Endodermal cell (in vitro differentiated cells): Measurements from ENCODE around the gene BARX1. TPM values are rescaled to one million over a fixed set of nuclear protein-coding genes. Genes with fewer than 3 reads are reported as not detected.

Experiments used
- DNase-seq: peaks from one replicate; pipeline ENCODE4 v3.0.0-alpha.2; 2017
- H3K27ac ChIP-seq: 2 replicates; pipeline ENCODE4 v1.5.1; 2013; ENCODE audit warnings: mild to moderate bottlenecking, low read depth, low read length, moderate library complexity
- H3K27me3 ChIP-seq: 2 replicates; pipeline ENCODE4 v1.6.1; 2013; ENCODE audit warnings: mild to moderate bottlenecking, low read length, moderate library complexity; ENCODE audit not compliant: insufficient read depth, control insufficient read depth, poor library complexity, severe bottlenecking
- H3K36me3 ChIP-seq: 2 replicates; pipeline ENCODE4 v1.7.0; 2013; ENCODE audit warnings: mild to moderate bottlenecking, low read length, moderate library complexity; ENCODE audit not compliant: control insufficient read depth, insufficient read depth
- H3K4me1 ChIP-seq: one replicate; pipeline ENCODE4 v1.7.0; 2013; ENCODE audit warnings: low read length; ENCODE audit not compliant: control insufficient read depth, insufficient read depth
- H3K4me3 ChIP-seq: 2 replicates; pipeline ENCODE4 v1.5.1; 2013; ENCODE audit warnings: mild to moderate bottlenecking, low read length, moderate library complexity
- H3K9ac ChIP-seq: 2 replicates; pipeline ENCODE4 v1.6.1; 2013; ENCODE audit warnings: mild to moderate bottlenecking, low read length, moderate library complexity; ENCODE audit not compliant: poor library complexity, severe bottlenecking; ENCODE audit errors: extremely low read depth
- H3K9me3 ChIP-seq: 2 replicates; pipeline ENCODE4 v1.6.1; 2013; ENCODE audit warnings: mild to moderate bottlenecking, low read length, moderate library complexity; ENCODE audit not compliant: control insufficient read depth
- H3K27ac Mint-ChIP-seq: 2 replicates; pipeline ENCODE4 v1.8.0; 2020; ENCODE audit warnings: mixed read lengths
- H3K27me3 Mint-ChIP-seq: 2 replicates; pipeline ENCODE4 v1.8.0; 2021; ENCODE audit warnings: mild to moderate bottlenecking, mixed read lengths; ENCODE audit not compliant: insufficient read depth
- H3K36me3 Mint-ChIP-seq: 2 replicates; pipeline ENCODE4 v1.8.0; 2020; ENCODE audit warnings: low read depth, mixed read lengths
- H3K4me1 Mint-ChIP-seq: 2 replicates; pipeline ENCODE4 v1.8.0; 2020; ENCODE audit warnings: mixed read lengths
- H3K4me3 Mint-ChIP-seq: 2 replicates; pipeline ENCODE4 v1.8.0; 2020; ENCODE audit warnings: mild to moderate bottlenecking, moderate library complexity, mixed read lengths
- H3K9me3 Mint-ChIP-seq: 2 replicates; pipeline ENCODE4 v1.8.0; 2020; ENCODE audit warnings: mild to moderate bottlenecking, mixed read lengths
- CTCF ChIP-seq: fragments of 200-600 bp; sonication (generic); conservative IDR thresholded peaks from 2 replicates; pipeline ENCODE4 v1.5.0; 2021; ENCODE audit warnings: antibody characterized with exemption, mild to moderate bottlenecking
- WGBS, 2 experiments: methylation state at CpG; one replicate each; pipeline versions ENCODE4 v1.1.5 to v1.1.7; 2013; ENCODE audit warnings: missing lambda C conversion rate in 2 of 2, mixed read lengths in 1 of 2; ENCODE audit not compliant: insufficient coverage in 1 of 2, insufficient read length in 1 of 2; 5-methylcytosine and 5-hydroxymethylcytosine counted together
- total RNA-seq, 2 donors: library from RNA; stranded (reverse); fragmentation: NEBNext Ultra II Directional in 1 of 2; extraction: Animal tissue kit (Norgen Biotek cat#: 25700) in 1 of 2; gene quantifications; 2 replicates in 1 of 2; 3 replicates in 1 of 2; pipeline ENCODE4 v1.2.1, GENCODE V29; 2021

Gene BARX1
- total RNA-seq, 2 donors from 2014 or later = 0.35 TPM; not detected in 1

DNA sequence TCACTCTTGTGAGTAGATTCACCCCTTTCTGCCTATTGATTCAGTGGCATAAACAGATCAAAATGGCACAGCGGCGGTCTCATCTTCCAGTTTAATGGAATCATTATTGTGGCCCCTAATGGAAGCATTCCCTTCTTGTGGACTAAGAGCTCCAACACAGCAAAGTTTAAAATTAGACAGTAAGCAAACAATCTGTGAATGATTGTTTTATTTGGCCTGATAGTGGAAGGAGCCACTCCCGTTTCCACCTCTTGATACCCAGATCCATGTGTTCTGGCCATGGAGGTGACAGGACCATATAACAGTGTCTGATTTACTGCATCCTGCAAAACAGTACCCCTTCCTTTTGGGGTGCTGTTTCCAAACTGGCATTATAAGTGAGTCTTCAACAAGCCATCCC, 41.2 kb upstream of the BARX1 start:
- H3K9me3 ChIP-seq = no peaks in the 10 kb centered on the region
- Mint-ChIP-seq H3K27me3 (peaks cover 4% of the 10 kb centered on the region), H3K4me3 (no peak overlapping the region)

DNA sequence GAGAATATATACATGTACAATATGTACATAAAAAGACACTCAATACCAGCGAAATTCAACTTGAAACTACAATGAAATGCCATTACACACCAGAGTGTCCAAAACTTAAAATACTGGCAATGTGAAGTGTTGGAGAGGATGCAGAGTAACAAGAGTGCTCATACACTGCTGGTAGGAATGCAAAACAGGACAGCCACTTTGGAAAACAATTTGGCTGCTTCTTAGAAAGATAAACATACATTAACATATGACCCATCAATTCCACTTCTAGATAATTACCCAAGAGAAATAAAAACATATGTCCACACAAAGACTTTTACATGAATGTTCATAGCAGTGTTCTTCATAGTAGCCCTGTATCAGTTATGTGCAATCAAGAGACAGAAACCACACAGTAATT, 39.4 kb upstream of the BARX1 start:
- Mint-ChIP-seq H3K27ac (no peak overlapping the region), H3K36me3 (no peaks in the 10 kb centered on the region), H3K4me3 (no peak overlapping the region), H3K9me3 (peaks cover 9% of the 10 kb centered on the region), H3K27me3 (peaks cover 4% of the 10 kb centered on the region), H3K4me1 (no peaks in the 10 kb centered on the region)
- H3K9me3 ChIP-seq = no peaks in the 10 kb centered on the region
- TF ChIP-seq CTCF = peak; percentile 12
- WGBS, 2 experiments = no CpG with 5 or more reads among the region's 1 CpG
- no peak overlapping the region for H3K9ac ChIP-seq
- H3K4me3 ChIP-seq = no peak overlapping the region
- DNase-seq = no peak
- no peak overlapping the region for H3K27ac ChIP-seq
- no peaks in the 10 kb centered on the region for H3K36me3 ChIP-seq
- no peaks in the 10 kb centered on the region for H3K27me3 ChIP-seq
- H3K4me1 ChIP-seq = no peaks in the 10 kb centered on the region

More for the DNA sequence above, 41.2 kb upstream of the BARX1 start:
- H3K9ac ChIP-seq = no peak overlapping the region
- no peaks in the 10 kb centered on the region for H3K27me3 ChIP-seq
- no peak for TF ChIP-seq CTCF
- no peaks in the 10 kb centered on the region for H3K9me3 Mint-ChIP-seq
- H3K4me1 Mint-ChIP-seq = no peaks in the 10 kb centered on the region
- no peak overlapping the region for H3K27ac Mint-ChIP-seq
- no peaks in the 10 kb centered on the region for H3K36me3 Mint-ChIP-seq
- H3K36me3 ChIP-seq = no peaks in the 10 kb centered on the region
- DNase-seq = no peak
- no peak overlapping the region for H3K4me3 ChIP-seq
- H3K27ac ChIP-seq = no peak overlapping the region
- WGBS, 2 experiments = 94 to 100% methylated on average over 3 of the region's 3 CpGs
- no peaks in the 10 kb centered on the region for H3K4me1 ChIP-seq

DNA sequence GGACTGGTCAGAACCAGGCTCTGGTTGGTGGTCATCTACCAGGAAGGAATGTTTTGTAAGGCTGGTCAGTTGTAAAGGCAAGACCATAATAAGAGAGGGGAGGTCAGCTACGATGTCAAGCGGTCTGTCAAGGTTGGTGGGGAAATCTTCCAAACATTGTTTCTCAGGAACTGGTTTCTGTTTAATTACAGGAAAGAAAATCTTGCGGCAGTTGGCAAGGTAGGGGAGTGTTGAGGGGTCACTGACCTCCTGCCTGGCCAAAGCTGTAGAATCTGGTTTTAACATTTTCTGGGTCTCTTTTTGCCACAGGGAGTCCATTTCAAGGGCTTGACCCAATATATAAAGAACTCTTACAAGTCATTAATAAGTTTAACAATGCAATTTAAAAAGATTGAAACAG, 39.0 kb upstream of the BARX1 start:
- no peaks in the 10 kb centered on the region for H3K36me3 Mint-ChIP-seq
- H3K4me3 Mint-ChIP-seq = no peak overlapping the region
- no peak overlapping the region for H3K4me3 ChIP-seq
- peaks cover 4% of the 10 kb centered on the region for H3K27me3 Mint-ChIP-seq
- H3K9ac ChIP-seq = no peak overlapping the region
- no peaks in the 10 kb centered on the region for H3K4me1 ChIP-seq
- no peak for DNase-seq
- no peaks in the 10 kb centered on the region for H3K27me3 ChIP-seq
- no peaks in the 10 kb centered on the region for H3K4me1 Mint-ChIP-seq
- H3K27ac ChIP-seq = no peak overlapping the region
- H3K9me3 ChIP-seq = no peaks in the 10 kb centered on the region
- no peak overlapping the region for H3K27ac Mint-ChIP-seq
- 84 to 100% methylated on average over 2 to 3 of the region's 3 CpGs for WGBS, 2 experiments
- peaks cover 11% of the 10 kb centered on the region for H3K9me3 Mint-ChIP-seq
- TF ChIP-seq CTCF = no peak
- H3K36me3 ChIP-seq = no peaks in the 10 kb centered on the region
